GM18907 (cell line): Measurements from ENCODE around the gene RPTOR.
"Not testable (repeated sequence)": the region's sequence is repeated elsewhere in the genome, so short reads cannot be mapped to it uniquely, and the experiment has no call there.

ENCODE experiments used
- ATAC-seq: cut with Tn5 transposase; IDR thresholded peaks from one replicate; pipeline ENCODE4 v1.9.1; 2021; ENCODE audit warnings: mild to moderate bottlenecking, moderate library complexity; ENCODE audit not compliant: unreplicated experiment

Gene RPTOR

DNA sequence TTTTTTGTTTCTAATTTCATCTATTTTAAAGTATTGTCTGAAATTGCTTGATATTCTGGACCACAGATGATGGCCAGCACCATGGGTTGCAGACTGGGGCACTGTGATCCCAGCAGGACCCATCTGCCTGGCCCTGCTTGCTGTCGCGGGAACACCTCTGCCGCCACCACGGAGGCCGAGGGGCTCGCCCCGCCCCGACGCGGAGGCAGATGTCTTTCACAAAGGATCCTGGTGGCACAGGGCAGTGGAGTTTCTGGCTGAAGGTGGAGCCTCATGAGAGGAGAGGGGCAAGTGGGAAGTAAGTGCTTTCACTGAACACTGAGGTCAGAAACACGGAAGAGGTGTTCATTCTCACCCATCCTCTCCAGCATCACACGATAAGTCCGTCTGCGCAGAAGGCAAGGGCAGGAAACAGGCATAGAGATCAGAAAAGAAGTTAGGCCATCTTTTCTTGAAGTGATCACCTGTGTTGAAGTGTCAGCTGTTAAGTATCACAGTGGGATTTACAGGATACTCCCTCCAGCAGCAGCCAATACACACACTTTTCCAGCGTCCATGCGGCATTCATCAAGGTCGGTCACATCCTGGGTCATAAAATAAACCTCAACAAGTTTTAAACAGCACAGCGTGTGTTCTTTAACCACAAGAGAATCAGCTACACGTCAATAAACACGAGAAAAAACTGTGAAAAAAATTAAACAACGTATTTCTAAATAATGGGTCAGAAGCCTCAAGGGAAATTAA, 194.5 kb downstream of the RPTOR start:
- ATAC-seq = no peak

DNA sequence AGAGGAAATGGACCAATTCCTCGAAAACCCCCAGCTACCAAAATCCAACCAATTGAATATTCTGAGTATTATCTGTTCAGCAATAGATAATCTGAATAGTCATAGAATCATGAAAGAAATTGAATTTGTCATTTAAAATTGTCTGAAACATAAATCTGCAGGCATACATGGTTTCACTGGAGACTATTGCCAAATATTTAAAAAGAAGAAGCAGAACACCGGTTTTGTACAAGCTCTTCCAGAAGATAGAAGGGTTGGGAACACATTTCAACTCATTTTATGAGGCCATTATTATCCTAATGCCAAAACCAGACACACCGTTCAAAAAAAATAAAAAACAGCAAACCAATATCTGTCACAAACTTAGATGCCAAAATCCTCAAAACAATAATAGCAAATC, 195.5 kb downstream of the RPTOR start:
- no peak for ATAC-seq

DNA sequence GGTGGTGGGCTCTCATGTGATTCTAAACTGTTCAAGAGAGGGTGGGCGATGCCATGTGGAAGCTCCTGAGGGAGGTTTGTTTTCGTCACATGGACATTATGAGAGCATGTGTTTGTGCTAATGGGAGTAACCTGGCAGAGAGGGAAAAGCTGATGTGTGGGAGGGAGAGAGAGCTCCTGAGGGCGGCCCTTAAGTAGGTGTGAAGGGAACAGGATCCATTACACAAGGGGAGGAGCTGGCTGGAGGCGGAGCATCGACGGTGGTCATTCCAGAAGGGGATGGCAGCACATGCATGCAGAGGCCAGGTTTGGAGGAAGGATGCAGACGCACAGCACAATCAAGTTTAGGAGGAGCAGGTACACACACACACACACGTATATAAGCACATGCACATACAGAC, 197.5 kb downstream of the RPTOR start:
- ATAC-seq = no peak

DNA sequence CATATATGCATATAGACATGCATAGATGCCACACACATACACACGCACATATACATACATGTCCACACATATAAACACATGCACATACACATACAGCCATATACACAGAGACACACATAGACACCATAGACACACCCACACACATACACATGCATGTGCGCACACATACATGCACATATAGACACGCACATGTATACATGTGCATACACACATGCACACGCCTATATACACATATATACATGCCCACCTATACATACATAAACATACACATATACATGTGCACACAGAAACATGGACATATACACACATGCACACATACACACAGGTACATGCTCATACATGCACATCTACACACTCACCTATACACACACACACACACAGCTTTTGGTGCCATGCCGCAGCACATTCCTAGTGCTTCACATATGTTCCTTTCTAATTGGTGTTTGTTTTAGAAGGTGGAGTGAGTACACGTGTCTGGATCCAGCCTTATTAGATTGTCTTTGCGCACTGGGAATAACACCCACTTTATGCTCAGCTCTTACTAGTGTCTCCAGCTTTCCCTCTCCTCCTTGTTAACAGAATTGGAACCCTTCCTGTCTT, 198.0 kb downstream of the RPTOR start:
- no peak for ATAC-seq

DNA sequence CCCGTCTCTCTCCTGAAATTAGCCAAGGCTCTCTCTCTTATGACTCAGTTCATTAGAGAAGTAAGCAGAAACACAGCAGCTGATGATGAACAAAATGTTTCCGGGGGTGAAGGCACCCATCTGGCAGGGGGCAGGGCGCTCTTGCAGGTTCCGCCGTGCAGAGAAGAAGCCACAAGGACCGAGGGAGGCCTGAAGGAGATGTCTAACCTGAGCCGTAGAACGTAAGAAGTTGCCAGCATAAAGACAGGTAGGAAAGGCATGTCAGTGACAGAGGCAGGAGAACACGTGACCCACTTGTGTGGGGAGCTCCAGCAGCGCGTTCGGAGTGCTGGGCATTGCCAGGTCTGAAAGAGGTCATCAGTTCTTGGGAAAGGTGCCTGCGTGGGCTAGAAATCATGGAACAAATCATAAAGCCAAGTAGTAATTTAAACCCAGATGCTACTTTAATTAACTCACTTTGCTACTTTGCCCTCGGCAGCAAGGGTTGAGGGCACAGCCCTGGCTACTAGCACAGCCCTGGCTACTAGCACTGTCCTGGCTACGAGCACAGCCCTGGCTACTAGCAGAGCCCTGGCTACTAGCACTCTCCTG, 198.6 kb downstream of the RPTOR start:
- ATAC-seq = no peak

DNA sequence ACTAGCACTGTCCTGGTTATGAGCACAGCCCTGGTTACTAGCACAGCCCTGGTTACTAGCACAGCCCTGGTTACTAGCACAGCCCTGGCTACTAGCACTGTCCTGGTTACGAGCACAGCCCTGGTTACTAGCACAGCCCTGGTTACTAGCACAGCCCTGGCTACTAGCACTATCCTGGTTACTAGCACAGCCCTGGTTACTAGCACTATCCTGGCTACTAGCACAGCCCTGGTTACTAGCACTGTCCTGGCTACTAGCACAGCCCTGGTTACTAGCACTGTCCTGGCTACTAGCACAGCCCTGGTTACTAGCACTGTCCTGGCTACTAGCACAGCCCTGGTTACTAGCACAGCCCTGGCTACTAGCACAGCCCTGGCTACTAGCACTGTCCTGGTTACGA, 199.3 kb downstream of the RPTOR start:
- not testable (repeated sequence) for ATAC-seq

DNA sequence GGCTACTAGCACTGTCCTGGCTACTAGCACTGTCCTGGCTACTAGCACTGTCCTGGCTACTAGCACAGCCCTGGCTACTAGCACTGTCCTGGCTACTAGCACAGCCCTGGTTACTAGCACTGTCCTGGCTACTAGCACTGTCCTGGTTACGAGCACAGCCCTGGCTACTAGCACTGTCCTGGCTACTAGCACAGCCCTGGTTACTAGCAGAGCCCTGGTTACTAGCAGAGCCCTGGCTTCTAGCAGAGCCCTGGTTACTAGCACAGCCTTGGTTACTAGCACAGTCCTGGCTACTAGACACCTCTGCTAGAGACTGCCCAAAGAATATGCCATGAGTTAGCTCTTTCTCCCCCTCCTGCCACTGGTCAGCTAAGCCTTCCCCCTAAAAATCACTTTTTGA, 200.1 kb downstream of the RPTOR start:
- not testable (repeated sequence) for ATAC-seq

DNA sequence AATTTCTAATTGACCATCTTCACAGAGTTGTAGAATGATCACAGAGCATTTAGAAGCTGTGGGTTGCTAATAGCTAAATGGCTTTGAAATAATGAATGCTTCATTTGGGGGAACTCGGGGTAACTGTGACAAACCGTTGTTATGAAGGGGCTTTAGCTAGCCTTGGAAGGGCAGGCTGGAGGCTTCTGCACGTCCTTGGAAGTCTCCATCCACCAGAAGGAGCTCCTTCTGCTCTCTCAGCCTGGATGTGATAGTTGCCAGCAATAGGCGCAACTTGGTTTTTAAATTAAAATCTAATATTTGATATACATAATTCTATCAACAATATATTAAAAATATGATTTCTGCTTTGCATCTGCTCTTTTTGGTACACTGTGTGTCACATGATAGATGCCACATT, 200.5 kb downstream of the RPTOR start:
- ATAC-seq = no peak

DNA sequence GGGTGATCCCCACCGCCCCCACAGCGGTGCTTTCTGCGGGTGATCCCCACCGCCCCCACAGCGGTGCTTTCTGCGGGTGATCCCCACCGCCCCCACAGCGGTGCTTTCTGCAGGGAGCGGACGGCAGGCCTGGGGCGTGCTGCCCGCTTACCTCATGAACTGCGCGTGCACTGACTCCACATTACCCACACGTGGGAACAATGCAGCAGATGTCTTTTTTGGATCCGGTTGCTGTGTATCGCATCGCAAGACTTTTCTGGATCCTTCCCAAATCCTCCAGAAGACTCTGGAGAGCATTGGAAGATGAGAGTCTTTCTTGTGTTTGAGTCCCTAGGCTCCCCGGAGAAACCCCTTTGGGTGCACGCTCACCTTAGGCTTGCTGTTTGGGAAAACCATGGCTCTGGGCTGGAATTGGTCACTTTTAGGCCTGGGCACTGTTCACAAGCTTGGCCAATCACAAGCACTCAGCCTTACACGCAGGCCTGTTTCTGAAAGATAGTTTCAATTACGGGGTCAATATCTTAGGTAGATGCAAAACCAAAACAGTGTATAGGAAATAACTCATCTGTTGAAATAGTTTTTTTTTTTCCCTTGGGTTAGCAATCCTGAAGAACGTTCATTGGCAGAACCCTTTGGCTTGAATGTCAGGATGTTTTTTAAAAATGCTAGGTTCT, 201.8 kb downstream of the RPTOR start:
- no peak for ATAC-seq

DNA sequence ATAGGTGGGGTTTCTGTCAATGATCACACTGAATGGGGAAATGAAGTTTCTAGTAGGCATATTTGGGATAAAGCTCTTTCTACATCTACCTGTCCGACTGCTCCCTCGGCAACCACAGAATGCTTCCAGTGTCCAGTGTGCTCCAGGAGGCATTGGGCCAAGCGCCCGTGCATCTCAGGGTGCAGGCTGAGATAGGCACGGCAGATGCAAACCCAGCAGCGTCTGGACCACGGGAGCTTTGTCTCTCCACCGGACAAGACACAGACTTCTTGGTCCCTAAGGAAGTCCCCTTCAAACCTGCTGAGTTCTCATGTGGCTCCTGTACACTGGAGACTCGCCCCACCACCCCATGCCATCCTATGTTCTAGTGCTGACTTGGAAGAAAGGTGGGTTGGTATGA, 202.8 kb downstream of the RPTOR start:
- no peak for ATAC-seq

DNA sequence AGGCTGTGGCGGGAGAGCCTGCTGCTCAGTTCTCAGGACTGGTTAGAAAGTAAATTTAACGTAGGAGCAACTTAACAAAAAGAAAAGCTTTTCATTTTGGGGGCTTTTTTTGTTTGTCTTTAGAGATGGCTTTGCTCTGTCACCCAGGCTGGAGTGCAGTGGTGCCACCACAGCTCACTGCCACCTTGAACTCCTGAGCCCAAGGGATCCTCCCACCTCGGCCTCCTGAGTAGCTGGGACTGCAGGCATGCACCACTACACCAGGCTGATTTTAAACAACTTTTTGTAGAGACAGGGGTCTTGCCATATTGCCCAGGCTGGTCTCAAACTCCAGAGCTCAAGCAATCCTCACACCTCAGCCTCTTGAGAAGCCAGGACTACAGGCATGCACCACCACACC, 205.0 kb downstream of the RPTOR start:
- no peak for ATAC-seq

DNA sequence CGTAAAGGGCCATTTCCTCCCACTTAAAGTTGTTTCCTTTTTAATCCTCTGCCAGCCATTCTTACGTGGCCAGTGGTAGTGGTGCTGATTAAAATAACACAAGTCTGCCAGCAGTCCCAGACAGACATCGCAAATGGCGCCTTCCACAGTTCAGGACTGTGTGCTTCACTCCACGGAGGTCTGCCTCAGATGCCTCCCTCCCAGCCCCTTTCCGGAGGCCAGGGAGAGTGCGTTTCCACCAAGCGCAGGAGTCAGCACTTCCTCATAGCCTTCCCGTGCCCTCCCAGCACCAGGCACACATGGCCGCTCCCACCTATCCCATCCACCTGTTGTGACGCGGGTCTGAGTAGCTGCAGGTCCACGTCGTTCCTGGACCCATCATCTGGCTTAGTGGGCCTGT, 205.6 kb downstream of the RPTOR start:
- no peak for ATAC-seq

DNA sequence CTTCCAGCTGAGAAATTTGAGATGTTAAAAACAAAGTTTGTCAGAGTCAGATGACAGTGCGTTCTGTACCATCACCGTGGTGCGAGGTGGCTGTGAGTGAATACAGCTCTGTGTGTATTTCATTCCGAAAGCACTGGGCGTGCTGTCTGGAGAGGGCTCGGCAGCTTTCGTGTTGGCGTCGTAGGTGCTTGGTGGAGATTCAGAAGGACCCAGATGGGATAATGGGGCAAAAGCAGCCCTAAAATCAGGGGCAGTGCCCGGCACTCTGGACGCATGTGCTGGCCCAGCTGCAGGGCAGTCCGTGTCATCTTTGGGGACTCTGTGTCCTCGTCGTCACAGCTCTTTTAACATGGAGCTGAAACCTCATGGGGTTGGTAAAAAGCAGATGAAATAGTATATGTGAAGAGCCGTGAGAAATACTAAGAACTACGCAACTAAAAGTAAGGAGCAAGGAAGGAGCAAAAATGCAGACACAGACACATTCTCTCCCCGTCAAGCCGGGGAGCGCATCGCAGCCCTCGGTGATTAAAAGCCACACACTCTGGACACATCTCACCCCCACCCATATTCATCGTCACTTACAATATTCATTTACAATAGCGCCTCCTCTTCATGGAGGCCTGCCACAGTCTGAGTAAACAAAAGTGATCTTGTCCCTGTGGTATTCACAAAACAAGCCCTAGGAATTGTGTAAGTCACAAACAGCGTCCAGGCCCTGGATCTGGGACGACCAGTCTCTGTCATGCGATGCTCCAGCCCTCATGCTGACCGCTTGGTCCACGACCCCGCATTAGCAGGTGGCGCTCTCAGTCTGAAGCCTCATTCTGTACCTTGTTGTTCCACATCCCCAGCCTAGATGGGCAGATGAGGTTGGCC, 206.7 kb downstream of the RPTOR start:
- ATAC-seq = no peak

DNA sequence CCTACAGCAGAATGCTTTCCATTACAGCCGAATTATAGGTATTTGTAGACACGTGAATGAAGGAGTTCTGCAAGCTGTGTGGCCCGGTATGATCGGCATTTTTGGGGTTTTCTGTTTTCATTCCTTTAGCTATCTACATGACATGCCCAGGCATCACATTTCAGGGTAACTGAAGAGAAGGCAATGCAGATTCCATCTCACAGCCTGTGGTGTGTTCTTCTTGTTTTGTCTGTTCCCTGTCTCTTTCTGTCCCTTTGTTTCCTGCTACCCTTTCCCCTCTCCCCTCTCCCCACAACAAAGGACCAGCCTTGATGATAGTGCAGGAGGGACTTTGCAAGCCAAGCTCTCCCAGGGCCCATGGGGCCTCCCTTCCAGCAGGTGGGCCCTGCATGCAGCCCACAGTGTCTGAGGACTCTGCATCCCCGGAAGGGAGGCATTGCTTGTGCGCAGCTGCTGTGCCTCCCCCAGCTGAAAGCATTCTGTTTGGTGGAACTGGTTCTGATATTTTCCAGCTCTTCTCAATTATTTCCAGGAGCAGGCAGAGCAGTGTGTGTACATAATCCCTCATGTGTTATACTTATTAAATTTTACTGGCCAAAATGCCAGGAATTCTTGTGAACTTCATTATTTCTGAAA, 207.4 kb downstream of the RPTOR start:
- ATAC-seq = no peak

DNA sequence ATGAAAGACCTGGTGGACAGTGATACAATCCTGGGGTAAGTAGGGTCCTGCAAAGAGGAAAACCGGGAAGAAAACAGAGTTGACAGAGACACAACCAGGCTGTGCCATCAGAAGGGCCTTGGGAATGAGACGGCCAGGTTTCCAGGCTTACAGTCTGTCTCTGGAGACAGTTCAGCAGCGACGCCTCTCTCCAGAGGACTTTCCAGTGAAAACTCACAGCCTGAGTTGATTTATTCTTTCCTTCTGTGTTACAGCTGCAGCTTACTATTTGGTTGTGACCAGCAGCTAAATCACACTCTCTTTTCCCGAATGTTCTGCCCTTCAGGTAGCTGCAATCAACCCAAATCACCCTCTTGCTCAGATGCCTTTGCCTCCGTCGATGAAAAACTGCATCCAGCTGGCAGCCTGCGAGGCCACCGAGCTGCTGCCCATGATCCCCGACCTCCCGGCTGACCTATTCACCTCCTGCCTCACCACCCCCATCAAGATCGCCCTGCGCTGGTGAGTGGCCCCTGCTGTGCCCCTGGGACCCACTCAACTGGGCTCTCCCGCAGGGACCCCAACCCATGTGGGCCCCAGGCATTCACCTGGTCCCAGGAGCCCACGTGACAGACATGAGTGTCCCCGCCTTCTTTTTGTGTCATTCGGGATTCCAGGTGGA, 209.2 kb downstream of the RPTOR start:
- ATAC-seq = no peak

DNA sequence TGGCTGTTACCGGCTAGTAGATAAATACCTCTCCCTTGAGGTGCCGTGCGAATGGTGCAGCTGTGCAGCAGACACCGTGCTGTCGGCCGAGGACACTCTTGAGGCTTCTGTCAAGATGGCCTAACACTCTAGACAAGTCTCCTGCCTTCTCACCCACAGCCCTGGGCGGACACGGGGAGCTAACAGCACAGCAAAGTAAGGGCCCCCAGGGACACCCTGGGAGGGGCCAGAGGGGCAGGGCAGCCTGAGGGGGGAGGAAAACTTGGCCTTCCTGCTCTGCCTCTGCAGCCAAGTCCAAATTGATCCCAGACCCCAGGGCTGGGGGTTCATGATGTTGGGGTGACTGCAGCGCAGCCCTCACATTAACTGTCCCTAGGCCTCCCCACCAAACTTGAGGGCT, 210.2 kb downstream of the RPTOR start:
- ATAC-seq = no peak

DNA sequence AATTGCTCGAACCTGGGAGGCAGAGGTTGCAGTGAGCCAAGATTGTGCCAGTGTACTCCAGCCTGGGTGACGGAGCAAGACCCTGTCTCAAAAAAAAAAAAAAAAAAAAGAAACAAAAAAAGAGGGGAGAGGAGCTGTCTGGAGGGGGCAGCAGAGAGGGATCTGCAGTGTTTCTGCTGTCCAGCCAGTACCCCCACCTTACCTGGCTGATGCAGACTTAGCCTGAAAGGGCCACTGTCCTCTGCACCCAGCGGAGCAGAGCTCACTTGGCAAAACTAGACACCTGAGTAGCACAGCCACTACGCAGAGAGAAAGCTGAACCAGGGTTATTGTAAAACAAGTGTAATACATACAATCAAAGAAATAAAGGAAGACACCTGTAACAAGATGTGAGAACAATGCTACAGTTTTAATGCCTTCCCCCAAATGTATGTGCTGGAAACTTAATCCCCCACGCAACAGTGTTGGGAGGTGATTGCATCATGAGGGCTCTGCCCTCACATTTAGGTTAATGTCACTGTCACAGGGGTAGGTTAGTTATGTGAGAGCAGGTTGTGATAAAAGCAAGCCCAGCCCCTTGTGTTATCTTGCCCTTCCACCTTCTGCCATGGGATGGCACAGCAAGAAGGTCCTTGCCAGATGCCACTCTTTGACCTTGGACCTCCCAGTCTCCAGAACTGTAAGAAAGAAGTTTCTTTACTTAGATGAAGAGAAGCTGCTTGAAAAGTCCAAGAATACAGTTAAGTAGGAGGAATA, 211.2 kb downstream of the RPTOR start:
- no peak for ATAC-seq

DNA sequence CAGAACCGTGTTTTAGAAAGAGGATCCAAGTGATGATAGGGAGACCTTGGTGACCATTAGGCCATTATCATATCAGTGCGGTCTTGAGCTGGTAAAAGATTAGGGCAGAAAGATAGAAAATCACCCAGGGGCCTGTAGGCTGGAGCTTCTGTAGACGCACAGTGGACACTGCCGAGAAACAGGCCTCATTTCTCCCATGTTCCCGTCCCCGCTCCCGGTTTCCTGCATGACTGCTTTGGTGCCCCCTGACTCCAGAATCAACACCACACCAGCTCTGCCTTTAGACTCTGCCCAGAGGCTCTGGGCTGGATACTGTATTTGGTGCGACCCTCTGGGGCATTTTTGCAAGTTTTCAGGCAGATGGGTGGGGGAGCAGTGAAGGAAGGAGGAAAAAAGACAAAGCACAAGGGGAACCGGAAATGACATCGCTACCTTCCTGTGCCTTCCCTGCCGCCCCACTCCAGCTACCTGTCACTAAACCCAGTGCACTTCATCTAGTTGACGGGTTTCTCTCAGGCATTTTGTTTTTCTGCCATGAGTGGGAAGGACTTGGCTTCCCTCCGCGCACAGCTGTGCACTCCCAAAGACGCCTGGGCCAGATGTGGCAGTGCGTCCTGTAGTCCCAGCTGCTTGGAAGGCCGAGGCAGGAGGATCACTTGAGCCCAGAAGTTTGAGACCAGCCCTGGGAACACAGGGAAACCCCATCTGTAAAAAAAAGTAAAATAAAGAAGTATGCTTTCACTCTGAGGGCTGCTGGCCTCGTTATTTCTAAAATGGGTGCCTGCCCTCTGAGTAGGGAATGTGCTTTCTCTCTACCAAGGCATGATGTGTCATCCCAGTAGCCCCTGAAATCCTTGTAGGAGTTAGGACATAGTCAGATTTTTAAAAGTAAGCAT, 214.1 kb downstream of the RPTOR start:
- ATAC-seq = no peak
